ENCODE measurements around the gene HOXA6.

DNA sequence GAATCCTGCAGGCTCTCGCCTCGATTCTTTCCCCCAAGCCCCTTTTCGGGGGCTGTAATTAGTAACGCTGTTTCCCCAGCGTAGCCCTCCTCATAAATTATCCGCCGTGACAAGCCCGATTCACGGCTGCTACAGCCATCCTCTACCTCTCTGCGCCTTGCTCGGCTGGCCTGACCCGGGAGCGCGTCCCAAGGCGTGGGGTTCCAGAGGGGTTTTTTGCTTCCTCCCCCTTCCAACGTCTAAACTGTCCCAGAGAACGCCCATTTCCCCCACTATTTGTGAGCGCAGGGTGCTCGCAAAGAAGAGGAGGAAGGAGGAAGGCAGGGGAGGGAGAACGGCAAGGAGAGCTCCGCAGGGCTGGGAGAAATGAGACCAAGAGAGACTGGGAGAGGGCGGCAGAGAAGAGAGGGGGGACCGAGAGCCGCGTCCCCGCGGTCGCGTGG, 5.0 kb downstream of the HOXA6 start:
- TF ChIP-seq, protein P1, sequence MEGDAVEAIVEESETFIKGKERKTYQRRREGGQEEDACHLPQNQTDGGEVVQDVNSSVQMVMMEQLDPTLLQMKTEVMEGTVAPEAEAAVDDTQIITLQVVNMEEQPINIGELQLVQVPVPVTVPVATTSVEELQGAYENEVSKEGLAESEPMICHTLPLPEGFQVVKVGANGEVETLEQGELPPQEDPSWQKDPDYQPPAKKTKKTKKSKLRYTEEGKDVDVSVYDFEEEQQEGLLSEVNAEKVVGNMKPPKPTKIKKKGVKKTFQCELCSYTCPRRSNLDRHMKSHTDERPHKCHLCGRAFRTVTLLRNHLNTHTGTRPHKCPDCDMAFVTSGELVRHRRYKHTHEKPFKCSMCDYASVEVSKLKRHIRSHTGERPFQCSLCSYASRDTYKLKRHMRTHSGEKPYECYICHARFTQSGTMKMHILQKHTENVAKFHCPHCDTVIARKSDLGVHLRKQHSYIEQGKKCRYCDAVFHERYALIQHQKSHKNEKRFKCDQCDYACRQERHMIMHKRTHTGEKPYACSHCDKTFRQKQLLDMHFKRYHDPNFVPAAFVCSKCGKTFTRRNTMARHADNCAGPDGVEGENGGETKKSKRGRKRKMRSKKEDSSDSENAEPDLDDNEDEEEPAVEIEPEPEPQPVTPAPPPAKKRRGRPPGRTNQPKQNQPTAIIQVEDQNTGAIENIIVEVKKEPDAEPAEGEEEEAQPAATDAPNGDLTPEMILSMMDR (IDR thresholded peaks at IDR 0.05; ENCODE audit: poor library complexity, severe bottlenecking) = no peak
- TF ChIP-seq POLR2AphosphoS5 (IDR thresholded peaks at IDR 0.05) = no peak

All from neural cell (in vitro differentiated cells).